CD4-positive, alpha-beta T cell treated with Interferon gamma for 1 hour (primary cell): ENCODE results near the gene ZNF155.
"Not testable (repeated sequence)": the region's sequence is repeated elsewhere in the genome, so short reads cannot be mapped to it uniquely, and the experiment has no call there.

ENCODE experiments used
- DNase-seq: peaks from one replicate; pipeline ENCODE4 v3.0.0-alpha.2; 2020

The ZNF155 gene

DNA sequence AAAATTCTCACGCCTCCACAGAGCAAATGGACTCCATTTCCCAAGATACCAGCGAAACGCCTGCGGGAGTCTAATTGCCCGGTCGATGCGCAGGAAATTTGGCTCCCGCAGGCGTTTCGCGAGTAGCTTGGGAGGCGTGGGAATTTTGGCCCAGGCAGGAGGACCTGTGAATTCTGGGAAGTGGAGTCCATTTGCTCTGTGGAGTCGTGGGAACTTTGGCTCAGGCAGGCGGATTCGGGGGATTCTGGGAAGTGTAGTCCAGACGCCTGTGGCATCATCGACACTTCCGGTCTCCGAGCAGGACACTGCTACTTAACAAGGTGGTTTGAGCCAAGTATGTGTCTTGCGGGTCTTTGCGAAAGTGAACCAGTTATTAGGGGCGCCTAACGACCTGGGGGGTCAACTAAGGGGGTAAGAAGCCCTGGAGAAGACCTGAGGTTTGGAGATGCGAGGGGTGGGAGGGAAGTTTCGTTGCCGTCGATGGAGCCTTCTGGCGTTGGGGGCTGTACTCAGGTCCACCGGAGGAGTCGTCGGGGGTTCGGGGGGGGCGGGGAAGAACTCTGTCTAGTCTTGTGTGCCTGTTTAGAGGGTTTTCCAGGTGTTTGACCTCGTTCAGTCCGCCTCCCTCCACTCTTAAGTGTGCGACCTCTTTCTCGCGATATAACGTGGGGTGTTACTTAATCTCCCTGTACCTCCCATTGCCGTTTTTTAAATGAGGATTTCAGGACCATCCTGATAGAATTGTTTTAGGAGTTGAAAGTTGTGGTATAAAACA lies at the start of gene ZNF155:
Gene ZNF155 (plus strand): TSS at position 277 of the 775 bp plus-strand sequence. CDS start 4,356 bp downstream, outside the sequence.
- DNase-seq, result peak; percentile 78

DNA sequence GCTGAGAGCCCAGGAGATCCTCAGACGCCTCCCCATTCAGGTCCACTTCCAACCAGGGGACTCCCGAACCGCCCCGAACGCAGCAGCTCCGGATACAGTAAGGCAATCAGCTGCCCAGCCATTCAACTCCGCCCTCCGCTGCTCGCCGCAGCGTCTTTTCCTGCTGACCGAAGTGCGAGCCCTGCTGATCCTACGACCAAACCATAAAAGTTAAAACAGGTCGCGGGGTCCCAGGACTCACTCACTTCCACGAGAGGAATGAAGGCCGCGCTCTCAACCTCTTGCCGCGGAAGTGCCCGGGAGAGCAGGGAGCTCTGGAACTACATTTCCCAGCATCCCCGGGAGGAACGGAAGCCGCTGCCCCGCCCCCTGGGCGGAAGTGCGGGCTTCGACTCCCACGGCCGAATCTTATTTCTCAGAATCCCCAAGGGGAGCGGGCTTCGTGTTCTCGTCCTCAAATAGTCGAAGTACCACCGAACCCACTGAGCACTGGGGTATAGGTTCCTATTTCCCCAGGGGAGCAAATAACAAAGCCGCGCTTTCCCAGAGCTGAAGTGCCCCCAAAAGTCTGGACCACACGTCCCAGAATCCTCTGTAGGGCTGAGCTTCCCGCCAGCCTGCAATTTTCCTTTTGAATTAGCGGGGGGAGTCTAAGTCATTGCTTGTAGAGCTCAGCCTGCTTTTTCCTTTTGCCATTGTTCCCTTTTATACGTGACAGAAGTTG lies 48.8 kb upstream of the ZNF155 start, which contains the start of gene ZNF45:
Gene ZNF45 (minus strand): TSS at position 298 of the 724 bp plus-strand sequence. CDS start 13,097 bp downstream, outside the sequence.
- peak; percentile 87 for DNase-seq

DNA sequence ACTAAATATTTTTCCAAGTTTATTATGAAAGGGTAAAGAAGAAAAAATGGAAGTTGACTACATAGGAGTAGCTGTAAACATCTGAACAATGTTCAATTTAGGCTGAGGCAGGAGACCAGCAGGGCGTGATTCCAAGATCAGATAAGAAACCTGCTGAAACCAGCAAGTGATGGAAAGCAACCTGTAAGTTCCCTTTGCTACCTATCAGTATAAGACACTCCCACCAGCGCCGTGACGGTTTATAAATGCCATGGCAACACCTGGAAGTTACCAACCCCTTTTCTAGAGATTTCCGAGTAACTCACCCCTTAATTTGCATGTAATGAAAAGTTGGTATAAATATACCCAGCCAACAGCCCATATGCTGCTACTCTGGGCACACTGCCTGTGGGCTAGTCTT lies 47.8 kb upstream of the ZNF155 start:
- DNase-seq, result no peak

DNA sequence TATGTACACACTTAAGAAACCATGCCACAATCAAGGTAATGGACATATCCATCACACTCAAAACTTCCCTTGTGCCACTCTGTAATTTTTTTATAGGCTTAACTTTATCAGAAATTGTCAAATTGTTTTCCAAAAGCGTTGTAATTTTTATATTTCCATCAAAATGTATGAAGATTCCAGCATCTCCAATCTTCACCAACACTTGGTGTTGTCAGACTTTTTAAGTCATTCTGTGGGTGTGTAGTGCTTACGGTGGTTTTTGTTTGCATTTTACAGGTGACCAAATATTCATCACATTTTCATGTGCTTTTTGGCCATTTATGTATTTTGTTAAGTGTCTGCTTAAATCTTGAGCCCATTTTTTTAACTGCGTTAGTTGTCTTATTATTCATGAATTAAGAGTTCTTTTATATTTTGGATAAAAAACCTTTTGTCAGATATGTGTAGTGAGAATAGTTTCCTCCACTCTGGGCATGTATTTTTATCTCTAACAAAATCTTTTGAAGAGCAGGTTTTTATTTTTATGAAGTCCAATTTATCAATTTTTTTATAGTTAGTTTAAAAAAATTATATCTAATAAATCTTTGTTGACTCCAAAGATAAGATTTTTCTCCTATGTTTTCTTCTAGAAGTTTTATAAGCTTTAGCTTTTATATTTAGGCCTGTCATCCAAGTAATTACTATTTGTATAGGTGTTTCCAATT lies 44.3 kb upstream of the ZNF155 start:
- no peak for DNase-seq

DNA sequence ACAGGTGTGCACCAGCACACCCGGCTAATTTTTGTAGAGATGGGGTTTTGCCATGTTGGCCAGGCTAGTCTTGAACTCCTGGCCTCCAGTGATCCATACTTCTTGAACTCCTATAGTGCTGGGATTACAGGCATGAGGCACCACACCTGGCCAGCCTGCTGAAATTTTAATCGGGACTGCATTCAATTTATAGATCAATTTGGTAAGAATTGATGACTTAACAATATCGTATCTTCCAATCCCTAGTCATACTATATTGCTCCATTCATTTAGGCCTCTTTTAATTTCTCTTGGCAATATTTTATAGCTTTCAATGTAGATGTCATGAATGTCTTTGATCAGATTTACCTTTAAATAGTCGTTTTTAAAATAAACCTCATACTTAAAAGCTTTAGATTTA lies 43.3 kb upstream of the ZNF155 start:
- no peak for DNase-seq

DNA sequence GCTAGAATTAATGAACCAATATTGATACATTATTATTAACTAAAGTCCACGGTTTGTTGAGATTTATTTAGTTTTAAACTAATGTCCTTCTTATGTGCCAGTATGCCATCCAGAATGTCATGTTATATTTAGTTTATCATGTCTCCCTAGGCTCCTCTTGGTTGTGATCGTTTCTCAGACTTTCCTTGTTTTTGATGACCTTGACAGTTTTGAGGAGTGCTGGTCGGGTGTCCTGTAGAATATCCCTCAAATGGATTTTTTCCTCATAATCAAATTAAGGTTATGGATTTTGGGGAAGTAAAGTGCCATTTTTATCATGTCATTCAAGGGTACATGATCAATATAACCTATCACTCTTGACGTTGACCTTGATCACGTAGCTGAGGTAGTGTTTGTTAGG lies 42.8 kb upstream of the ZNF155 start:
- no peak for DNase-seq

DNA sequence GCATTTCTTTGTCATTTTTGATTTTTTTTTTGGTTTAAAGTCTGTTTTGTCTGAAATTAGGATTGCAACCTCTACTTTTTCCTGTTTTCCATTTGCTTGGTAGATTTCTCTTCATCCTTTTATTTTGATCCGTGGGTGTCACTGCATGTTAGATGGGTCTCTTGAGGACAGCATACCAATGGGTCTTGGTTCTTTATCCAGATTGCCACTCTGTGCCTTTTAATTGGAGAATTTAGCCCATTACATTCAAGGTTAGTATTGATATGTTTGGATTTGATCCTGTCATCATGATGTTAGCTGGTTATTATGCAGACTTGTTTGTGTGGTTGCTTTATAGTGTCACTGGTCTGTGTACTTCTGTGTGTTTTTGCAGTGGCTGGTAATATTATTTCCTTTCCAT lies 36.6 kb upstream of the ZNF155 start:
- DNase-seq, result not testable (repeated sequence)

DNA sequence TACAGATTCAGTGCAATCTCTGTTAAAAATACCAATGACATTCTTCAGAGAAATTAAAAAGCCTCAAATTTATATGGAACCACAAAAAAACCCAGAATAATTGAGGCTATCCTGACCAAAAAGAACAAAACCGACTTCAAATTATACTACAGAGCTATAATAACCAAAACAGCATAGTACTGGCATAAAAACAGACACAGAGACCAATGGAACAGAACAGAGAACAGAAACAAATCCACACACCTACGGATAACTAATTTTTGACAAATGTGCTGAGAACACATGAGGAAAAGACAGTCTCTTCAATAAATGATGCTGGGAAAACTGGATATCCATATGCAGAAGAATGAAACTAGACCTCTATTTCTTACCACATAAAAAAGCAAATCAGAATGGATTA lies 34.2 kb upstream of the ZNF155 start:
- not testable (repeated sequence) for DNase-seq

DNA sequence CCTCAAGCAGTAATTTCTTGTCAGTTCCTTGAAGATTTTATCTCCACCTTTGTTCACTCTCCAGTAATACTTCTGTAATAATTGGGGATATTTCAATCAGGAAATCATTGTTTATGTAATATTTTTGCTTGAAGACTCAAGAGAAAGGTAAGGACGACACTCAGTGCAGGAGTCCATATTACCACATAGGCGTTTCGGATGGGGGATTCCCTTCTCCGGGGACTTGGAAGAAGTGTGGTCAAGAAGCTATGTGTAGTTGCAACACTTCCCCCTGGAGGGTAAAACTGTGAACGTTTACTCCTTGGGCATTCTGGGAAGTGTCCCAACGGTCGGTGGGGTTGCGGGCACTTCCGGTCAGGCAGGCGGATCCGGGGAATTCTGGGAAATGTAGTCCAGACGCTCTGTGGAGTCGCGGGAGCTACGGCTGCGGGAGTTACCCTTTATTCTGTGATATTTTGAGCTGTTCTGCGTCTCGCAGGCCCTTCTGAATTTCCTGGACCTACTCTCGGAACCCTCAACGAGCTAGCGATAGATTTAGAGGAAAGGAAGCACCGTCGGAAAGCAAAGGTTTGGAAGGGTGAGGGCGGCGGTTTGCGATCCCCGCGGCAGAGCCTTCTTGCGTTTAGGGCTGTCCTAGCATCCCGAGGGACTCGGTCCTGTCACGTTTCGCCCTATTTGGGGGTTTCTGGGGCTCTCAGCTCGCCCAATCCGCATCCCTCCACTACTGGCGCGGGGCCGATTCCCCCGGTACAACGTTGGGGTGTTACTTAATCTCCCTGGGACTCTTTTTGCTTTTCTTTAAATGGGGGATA lies 32.9 kb upstream of the ZNF155 start, which contains the start of gene ZNF221:
Gene ZNF221 (plus strand): TSS at position 395 of the 812 bp plus-strand sequence. CDS start 11,499 bp downstream, outside the sequence.
- DNase-seq, result peak; percentile 81

DNA sequence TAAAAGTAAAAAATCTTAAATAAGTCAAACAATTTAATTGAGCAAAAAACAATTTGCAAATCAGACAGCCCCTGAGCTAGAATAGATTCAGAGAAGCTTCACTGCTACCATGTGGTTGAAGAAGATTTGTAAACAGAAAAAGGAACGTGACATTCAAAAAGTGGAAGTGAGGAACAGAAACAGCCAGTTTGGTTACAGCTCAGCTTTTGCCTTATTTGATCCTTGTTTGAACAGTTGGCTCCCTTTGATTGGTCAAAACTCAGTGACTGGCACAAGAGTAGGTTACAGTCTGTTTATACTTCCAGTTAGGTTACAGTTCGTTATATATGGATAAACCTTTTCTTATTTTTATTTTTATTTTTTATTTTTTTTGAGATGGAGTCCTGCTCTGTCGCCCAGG lies 27.2 kb upstream of the ZNF155 start:
- DNase-seq, result no peak

DNA sequence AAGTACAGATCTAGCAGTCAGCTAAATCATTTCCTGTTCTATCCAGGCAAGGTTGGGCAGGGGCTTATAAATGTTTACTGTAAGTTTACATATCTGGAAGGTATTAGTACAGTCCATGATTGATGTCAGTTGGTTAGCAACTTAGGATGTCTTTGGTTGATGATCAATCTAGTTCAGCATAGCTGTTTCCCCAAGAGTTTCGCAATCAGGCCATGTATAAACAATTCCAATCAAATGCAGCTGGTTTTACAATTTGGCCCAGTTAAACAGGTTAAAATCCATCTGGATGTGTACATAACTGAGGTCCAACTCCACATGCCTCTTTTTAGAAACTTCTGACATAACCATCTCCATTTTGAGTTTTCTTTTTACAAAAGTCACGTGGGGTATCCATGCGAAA lies 26.1 kb upstream of the ZNF155 start:
- no peak for DNase-seq

DNA sequence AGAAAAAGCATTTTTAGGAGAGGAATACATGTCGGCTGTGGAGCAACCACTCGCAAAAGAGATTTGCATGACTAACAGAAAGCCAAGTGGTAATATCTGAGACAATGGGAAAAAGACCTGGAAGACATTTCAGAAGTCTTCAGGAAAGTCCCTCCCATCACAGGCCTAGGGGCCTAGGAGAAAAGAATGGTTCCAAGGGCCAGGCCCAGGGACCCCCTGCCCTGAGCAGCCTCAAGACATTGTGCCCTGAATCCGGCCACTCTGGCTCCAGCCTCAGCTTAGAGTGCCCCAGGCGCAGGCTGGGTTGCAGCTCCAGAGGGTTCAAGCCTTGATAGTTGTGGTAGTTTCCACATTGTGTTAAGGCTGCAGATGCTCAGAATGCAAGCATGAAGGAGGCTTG lies 23.6 kb upstream of the ZNF155 start:
- no peak for DNase-seq

DNA sequence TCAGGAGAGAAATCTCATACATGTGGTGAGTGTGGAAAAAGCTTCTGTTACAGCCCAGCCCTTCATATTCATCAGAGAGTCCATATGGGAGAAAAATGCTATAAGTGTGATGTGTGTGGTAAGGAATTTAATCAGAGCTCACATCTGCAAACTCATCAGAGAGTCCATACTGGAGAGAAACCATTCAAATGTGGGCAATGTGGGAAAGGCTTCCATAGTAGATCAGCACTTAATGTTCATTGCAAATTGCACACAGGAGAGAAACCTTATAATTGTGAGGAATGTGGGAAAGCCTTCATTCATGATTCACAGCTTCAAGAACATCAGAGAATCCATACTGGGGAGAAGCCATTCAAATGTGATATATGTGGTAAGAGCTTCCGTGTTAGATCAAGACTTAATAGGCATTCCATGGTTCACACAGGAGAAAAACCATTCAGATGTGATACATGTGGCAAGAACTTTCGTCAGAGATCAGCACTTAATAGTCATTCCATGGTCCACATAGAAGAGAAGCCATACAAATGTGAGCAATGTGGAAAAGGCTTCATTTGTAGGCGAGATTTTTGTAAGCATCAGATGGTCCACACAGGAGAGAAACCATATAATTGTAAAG lies 17.8 kb upstream of the ZNF155 start:
- DNase-seq, result no peak

DNA sequence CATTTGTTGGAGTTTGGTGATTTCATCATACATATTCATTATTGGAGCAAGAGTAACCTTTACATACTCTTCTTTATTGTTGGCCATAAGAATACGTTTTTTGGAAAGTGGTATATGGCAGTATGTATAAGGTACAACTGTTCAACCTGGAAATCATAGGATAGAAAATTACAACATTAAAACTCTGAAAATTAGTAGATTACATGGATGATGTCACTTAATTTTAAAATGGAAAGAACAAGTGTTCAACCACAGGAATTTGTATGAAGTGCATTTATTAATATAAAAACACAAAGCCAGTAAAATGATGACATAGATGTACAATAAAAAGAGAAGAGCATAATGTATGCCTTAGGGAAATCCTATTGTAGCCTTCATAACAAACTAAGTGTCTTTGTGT lies 7.3 kb upstream of the ZNF155 start:
- no peak for DNase-seq

DNA sequence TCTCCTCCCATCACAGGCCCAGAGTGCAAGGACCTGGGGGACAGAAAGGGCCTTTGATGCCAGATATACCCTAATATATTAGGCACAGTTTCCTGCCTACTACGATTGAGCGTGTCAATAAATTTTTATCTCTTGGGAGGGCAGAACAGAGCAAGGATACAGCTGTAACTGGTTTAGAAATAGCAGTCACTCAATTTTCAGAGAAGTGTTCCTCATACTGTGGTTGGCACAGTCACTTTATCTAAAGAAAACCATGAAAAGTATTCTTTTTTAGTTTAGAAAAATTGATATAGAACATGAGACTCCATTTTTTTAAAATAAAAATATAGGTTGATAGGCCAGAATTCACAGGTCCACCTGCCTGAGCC lies 460 bp upstream of the ZNF155 start:
- no peak for DNase-seq

DNA sequence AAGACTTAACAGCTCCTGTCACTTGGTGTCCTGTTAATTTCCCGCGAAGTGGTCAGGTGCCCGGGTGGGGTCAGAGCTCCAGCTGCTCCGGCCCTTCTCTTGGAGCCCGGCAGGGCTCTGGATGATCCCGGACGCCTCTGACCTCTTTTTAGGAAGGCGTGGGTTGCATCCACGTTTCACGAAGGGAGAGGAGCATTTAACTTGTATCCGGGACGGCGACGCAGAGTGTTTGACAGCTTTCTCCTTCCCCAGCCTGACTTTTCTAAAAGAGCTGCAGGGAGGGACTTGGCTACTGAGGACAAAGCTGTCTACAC lies 656 bp downstream of the ZNF155 start:
- DNase-seq, result no peak

DNA sequence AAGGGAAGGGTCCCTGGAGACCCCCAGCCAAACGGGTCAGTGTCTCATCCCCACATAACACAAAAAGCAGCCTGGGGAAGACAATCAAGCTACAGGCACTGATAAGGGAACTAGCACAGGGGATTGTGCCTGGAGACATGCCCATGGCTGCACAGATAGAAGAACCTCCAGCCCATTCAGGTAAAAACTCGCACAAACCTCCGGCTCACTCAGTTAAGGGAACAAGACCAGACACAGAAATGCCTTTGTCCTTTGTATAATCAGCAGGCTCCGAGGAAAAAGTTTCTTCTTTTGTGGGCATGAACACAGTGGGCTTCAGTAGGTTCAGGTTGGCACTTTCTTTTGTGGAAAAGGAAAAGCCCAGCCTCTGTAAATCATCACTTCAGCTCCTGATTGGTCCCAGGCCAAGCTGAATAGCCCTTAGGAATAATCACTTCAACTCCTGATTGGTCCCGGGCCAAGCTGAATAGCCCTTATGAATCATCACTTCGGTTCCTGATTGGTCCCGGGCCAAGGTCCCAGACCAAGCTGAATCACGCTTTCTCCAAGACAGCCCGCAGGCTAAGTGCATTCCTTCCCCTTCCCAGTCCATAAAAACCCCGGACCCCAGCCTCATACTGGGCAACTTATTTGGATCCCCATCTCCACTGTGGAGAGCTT lies 13.8 kb downstream of the ZNF155 start:
- no peak for DNase-seq

DNA sequence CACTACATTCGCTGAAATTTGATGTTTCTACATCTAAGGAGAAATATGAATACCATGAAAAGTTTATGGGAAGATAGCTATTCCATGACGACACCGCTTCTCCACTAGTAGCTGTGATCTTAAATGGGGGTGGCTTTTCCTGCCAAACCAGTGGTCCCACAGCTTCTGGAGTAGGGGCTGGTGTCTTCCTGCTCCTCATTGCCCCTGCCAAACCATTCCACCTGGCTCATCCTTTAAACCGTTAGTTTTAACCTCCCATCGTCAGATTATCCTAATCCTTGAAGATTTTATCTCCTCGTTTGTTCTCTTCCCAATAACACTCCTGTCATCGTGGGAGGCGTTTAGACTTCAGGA lies 18.2 kb downstream of the ZNF155 start:
- DNase-seq, result no peak

DNA sequence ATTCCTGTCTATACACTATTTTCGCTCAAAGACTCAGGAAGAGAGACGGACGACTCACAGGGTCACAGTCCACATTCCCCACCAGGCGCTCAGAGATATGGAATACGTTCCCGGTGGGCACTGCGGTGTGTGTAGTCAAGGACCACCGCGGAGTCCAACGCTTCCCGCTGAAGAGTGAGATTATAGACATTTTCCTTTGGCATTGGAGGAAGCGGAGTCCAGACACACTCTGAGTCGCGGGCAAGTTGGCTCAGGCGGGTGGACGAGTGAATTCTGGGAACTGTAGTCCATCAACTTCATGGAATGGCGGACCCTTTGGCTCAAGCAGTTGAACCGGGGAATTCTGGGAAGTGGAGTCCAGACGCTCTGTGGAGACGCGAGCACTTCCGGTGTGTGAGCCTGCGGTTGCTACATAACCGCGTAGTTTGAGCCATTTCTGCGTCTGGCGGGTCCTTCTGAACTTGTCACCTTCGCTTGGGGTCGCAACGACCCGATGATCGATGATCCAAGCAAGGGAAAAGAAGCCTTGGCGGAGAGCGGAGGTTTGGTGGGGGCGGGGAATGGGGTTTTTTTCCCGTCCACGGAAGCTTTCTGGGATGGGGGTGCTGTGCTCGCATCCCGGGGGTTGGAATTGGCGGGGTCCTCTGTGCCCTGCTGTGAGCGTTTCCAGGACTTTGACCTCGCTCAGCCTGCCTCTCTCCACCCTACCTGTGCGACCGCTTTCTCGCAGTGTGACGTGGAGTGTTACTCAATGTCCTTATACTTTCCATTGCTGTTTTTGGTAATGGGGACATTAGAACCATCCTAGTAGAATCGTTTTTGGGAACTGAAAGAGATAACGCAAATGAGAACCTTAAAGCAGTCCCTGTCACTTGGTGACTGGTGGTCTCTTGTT lies 18.8 kb downstream of the ZNF155 start, which contains the start of gene ZNF230:
Gene ZNF230 (plus strand): TSS at position 392 of the 895 bp plus-strand sequence. CDS start 4,122 bp downstream, outside the sequence.
- DNase-seq, result peak; percentile 90

DNA sequence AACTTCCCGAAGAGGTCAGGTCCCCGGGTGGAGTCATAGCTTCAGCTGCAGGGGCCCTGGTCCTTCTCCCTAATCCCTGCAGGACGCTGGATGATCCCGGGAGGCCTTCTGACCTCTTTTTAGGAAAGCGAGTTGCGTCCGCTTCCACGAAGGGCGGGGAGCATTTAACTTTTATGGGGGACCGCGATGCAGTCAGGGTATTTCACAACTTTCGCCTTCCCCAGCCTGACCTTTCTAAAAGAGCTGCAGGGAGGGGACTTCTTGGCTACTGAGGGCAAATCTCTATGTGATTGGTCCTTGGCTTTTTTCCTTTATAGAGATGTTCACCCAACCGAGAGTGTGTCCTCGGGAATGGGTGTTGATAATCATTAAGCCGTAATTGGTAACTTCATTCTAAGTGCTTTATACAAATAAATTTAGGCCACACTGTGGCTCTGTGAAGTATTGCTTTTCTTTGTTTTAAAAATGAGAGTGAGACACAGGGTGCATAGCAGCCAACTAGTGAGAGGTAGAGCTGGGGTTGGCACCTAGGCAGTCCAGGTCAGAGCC lies 19.5 kb downstream of the ZNF155 start:
- DNase-seq, result no peak
